GM10266 (cell line): ENCODE measurements around the gene IL2RG.
A peak's percentile ranks its signal among the peaks of the same experiment; 100 is the strongest.

Source experiments
- DNase-seq: peaks from one replicate; pipeline ENCODE4 v3.0.0; 2012; ENCODE audit errors: extremely low spot score
- CTCF ChIP-seq: IDR thresholded peaks from 2 replicates; pipeline ENCODE4 v1.5.1; 2012; ENCODE audit warnings: mild to moderate bottlenecking, low read depth; ENCODE audit not compliant: control insufficient read depth, insufficient read depth; ENCODE audit errors: missing control alignments

Gene IL2RG

DNA sequence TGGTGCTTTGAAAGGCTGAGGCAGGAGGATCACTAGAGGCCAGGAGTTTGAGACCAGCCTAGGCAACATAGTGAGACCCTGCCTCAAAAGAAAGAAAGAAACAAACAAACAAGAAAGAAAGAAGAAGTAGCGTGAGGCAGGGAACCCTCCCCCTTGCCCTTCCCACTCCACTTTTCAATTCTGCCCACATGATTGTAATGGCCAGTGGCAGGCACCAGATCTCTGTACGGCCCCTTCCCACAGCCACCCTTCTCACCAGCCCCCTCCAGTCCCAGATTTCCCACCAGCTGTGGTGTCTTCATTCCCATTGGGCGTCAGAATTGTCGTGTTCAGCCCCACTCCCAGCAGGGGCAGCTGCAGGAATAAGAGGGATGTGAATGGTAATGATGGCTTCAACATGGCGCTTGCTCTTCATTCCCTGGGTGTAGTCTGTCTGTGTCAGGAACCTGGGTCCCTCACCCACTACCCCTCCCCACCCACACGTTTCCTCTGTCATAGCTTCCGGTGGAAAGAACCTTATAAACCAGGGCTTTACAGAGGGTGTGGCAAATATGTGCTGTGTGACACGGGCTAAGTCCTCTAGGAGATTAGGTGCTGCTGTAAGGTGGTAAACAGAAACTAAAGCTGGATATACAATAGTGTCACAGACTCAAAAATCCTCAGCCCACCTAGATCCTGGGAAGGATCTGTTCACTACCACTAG is at the start of gene IL2RG:
Gene IL2RG, minus strand, starts transcription at position 437 of the 703 bp plus-strand sequence. Its CDS starts 38 bp downstream, at position 399.
- peak; percentile 65 for DNase-seq
- no peak for TF ChIP-seq CTCF

- DNase-seq = no peak
- no peak for TF ChIP-seq CTCF
Observed at GRCh38 chrX:71160475-71160874, 49.1 kb upstream of the IL2RG start.

DNA sequence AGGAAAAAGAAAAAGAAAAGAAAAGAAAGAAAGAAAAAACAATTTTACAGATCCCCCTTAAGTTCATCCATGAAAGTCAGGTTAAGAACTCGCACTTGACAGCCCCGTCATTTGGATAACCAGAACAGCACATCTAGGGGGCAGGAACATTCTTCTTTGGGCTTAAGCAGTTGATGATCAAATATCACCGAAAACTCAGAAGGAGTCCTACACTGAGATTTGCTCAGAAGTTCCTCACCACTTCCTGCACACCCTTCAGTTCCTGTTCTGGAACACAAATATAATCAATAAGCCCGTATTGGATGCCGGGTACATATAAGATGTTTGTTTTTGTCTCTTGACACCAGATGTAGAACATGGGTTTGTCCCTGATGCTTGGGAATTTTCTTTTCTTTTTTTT is 48.0 kb upstream of the IL2RG start:
- no peak for DNase-seq
- TF ChIP-seq CTCF = no peak

DNA sequence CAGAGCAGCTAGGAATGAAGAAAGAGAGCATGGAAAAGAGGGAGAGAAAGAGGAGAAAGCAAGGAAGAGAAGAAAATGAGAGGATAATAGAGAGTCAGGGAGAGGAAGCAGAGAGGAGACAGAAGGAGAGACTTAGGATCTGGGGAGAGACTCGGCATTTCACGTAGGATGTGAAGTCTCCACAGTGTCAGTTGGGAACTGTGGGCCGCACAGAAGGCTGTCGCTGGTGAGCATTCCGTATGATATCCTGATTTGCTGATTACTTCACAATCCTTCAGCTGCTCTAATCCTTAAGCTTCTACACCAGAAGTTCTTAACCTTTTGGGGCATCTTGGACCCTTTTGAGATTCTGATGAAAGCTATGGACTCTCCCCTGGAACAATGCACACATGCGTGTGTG is 47.2 kb upstream of the IL2RG start:
- TF ChIP-seq CTCF = no peak
- DNase-seq = no peak

GRCh38 chrX:71154641-71155040 is 43.3 kb upstream of the IL2RG start:
- DNase-seq = no peak

DNA sequence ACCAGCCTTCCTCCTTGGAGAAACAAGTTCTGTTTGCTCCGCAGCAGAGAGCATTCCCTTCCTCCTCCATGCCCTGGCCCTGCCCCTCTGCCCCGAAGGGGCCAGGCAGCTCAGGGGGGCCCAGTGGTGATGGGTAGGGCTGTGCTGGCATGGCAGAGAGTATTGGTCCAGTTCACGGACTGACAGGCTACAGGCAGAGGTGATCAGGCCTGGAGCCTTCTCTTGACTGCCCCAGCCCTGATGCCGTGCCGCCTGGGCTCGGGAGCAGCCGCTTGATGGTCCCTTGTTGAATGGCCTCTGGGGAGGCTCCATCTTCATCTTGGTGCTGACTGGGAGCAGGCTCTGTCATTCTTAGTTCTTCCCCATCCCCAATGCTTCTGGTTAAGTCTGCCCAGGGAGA is 42.8 kb upstream of the IL2RG start:
- DNase-seq = no peak
- no peak for TF ChIP-seq CTCF

More at GRCh38 chrX:71154641-71155040, 43.3 kb upstream of the IL2RG start:
- TF ChIP-seq CTCF = no peak

GRCh38 chrX:71151366-71151765 is 40.0 kb upstream of the IL2RG start:
- TF ChIP-seq CTCF = no peak
- DNase-seq = no peak
